Central memory CD8-positive, alpha-beta T cell (primary cell): ENCODE results near the gene NMUR2.

Experiments used
- ATAC-seq: fragments of 150-1000 bp; cut with Tn5 transposase; replicated peaks from 2 replicates; pipeline ENCODE4 v1.10.0; 2022; ENCODE audit warnings: mild to moderate bottlenecking, moderate FRiP score, moderate number of reproducible peaks; ENCODE audit not compliant: poor library complexity, severe bottlenecking; ENCODE audit errors: extremely low read depth
- DNase-seq, 2 donors: peaks; one replicate each; pipeline ENCODE4 v3.0.0; 2021; ENCODE audit warnings: low spot score in 2 of 2
- H3K27ac Mint-ChIP-seq: one replicate; pipeline ENCODE4 v1.8.0; 2022; ENCODE audit warnings: low read depth, mild to moderate bottlenecking, moderate library complexity, mixed read lengths
- H3K27me3 Mint-ChIP-seq: one replicate; pipeline ENCODE4 v1.8.0; 2022; ENCODE audit warnings: mixed read lengths
- H3K36me3 Mint-ChIP-seq: one replicate; pipeline ENCODE4 v1.8.0; 2022; ENCODE audit warnings: mild to moderate bottlenecking, moderate library complexity, mixed read lengths; ENCODE audit not compliant: insufficient read depth
- H3K4me1 Mint-ChIP-seq: one replicate; pipeline ENCODE4 v1.8.0; 2022; ENCODE audit warnings: mixed read lengths
- H3K4me3 Mint-ChIP-seq: one replicate; pipeline ENCODE4 v1.8.0; 2022; ENCODE audit warnings: mild to moderate bottlenecking, moderate library complexity, mixed read lengths
- H3K9me3 Mint-ChIP-seq: one replicate; pipeline ENCODE4 v1.8.0; 2022; ENCODE audit warnings: mixed read lengths

NMUR2 gene

DNA sequence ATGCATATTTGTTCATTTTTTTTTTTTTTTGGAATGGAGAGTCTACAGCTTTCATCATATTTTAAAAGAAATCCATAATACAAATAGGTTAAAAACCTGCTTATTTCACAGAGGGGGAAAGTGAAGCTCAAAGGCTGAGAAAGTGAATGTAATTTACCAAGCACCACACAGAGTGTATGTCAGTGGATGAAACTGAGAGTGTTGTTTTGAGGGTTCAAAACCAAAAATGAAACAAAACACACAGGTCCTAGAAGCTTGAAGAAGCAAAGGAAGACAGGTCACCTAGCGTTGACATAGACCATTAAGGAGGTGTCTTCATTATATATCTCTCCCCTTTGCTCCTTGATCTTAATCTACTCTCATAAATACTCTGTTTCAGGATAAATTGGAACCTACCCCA is 7.5 kb downstream of the NMUR2 start:
- no peaks in the 10 kb centered on the region for H3K4me1 Mint-ChIP-seq
- peaks cover 2% of the 10 kb centered on the region for H3K36me3 Mint-ChIP-seq
- no peak for DNase-seq
- H3K4me3 Mint-ChIP-seq = no peak overlapping the region
- H3K27ac Mint-ChIP-seq = no peak overlapping the region
- no peaks in the 10 kb centered on the region for H3K9me3 Mint-ChIP-seq
- ATAC-seq = no peak
- H3K27me3 Mint-ChIP-seq = peaks cover 35% of the 10 kb centered on the region

DNA sequence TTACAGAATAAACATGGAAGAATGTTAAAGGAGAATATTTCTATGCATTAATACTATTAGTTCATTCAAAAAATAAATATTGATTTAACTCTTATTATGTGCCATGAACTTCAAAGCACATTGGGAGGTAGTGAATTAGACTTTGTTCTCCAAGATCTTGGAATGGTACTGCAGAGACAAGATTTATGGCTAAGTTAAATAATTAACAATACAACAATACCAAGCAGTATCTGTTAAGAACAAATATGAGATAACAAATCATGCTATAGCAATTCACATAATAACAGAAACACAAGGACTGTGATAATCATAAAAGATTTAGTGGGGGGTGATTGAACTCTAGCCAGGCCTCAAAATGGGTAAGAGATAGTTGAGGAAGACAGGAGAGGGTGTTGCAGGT is 11.6 kb downstream of the NMUR2 start:
- no peak overlapping the region for H3K4me3 Mint-ChIP-seq
- no peaks in the 10 kb centered on the region for H3K4me1 Mint-ChIP-seq
- no peak for ATAC-seq
- no peaks in the 10 kb centered on the region for H3K9me3 Mint-ChIP-seq
- DNase-seq = no peak
- H3K27ac Mint-ChIP-seq = no peak overlapping the region
- peaks cover 3% of the 10 kb centered on the region for H3K36me3 Mint-ChIP-seq
- peaks cover 22% of the 10 kb centered on the region for H3K27me3 Mint-ChIP-seq

DNA sequence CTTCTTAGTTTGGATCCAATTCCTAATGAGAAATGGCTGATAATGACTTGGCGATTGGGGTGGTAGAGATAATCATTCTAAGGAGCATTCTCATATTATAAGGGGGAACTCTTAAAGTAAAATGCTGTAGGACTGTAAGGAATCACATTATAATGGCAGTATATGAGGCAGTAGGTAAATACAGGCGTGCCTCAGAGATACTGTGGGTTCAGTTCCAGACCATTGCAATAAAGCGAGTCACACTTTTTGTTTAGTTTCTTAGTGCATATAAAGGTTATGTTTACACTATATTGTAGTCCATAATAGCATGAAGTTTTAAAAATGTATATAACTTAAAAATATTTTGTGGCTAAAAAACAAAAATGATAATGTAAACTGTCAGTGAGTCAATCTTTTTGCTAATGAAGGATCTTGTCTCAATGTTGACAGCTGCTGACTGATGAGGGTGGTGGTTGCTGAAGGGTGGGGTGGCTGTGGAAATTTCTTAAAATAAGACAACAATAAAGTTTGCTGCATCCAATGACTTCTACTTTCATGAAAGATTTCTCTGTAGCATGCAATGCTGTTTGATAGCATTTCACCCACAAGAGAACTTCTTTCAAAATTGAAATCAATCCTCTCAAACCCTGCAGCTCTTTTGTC is 15.8 kb downstream of the NMUR2 start:
- Mint-ChIP-seq H3K27ac (no peak overlapping the region), H3K27me3 (peaks cover 22% of the 10 kb centered on the region), H3K36me3 (peaks cover 3% of the 10 kb centered on the region), H3K4me1 (no peaks in the 10 kb centered on the region), H3K9me3 (no peaks in the 10 kb centered on the region), H3K4me3 (no peak overlapping the region)
- ATAC-seq (no peak), DNase-seq (no peak)

DNA sequence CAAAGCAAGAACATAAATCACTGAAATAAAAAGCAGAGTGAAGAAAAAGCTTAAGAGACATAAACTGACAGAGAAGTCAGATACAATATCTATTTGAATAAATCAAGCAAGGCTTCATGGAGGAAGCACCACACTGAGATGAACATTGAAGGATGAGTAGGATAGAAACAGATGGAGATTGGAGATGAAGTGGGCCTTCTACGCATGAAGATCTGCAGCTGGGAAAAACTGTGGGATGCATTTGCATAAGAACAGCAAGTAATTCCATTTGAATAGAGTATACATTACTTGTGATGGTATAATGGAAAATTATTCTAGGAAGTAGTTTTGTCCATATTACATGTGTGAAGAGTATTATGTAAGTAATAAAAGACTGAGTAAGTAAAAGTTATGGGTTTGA is 16.5 kb downstream of the NMUR2 start:
- no peak overlapping the region for H3K27ac Mint-ChIP-seq
- H3K9me3 Mint-ChIP-seq = no peaks in the 10 kb centered on the region
- no peak overlapping the region for H3K4me3 Mint-ChIP-seq
- ATAC-seq (no peak), DNase-seq (no peak)
- H3K4me1 Mint-ChIP-seq = no peaks in the 10 kb centered on the region
- peaks cover 1% of the 10 kb centered on the region for H3K36me3 Mint-ChIP-seq
- H3K27me3 Mint-ChIP-seq = peaks cover 15% of the 10 kb centered on the region

DNA sequence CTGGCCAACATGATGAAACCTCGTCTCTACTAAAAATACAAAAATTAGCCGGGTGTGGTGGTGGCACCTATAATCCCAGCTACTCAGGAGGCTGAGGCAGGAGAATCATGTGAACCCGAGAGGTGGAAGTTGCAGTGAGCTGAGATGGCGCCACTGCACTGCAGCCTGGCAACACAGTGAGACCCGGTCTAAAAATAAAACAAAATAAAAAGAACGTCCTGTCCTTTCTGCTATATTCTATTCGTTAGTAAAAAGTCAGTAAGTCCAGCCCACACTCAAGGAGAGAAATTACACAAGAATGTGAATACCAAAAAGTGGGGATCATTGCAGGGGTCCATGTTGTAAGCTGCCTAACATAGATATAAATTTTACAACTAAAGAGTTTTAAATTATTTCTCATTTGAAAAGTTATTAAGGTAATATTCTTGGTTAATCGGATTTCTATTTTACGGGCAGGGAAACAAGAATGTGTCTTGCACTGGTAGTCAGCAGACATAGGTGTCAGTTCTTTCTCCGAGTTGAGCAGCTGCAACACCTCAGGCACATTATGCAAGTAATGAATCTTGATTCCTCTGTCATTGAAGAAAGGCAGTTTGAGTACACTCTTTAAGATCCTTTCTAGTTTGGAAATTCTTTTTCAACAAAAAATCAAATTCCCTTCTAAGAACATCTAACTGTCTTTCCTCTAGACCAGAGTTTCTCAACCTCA is 24.5 kb downstream of the NMUR2 start:
- no peak overlapping the region for H3K27ac Mint-ChIP-seq
- no peaks in the 10 kb centered on the region for H3K9me3 Mint-ChIP-seq
- peaks cover 13% of the 10 kb centered on the region for H3K27me3 Mint-ChIP-seq
- DNase-seq (no peak), ATAC-seq (no peak)
- no peaks in the 10 kb centered on the region for H3K36me3 Mint-ChIP-seq
- H3K4me3 Mint-ChIP-seq = no peak overlapping the region
- H3K4me1 Mint-ChIP-seq = no peaks in the 10 kb centered on the region

DNA sequence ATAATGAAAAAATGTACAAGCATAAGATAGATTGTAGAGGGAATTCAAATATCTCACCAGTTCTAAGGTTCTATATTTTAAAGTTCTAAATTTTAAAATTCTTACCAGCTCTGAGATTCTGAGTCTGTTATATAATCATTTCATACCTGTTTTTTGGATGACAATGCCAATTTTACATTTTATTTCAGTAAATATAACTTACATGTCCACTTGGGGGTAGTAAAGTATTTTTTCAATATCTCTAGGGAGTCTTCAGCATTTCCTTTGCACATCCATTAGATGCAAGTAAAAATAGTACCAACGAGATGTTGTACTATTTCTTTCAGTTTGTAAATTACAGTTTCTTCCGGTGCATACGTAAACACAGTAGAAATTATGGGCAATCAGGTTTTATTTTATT is 25.7 kb downstream of the NMUR2 start:
- Mint-ChIP-seq H3K27ac (no peak overlapping the region), H3K4me1 (no peaks in the 10 kb centered on the region), H3K36me3 (no peaks in the 10 kb centered on the region), H3K4me3 (no peak overlapping the region), H3K27me3 (peaks cover 17% of the 10 kb centered on the region), H3K9me3 (no peaks in the 10 kb centered on the region)
- no peak for ATAC-seq
- DNase-seq = no peak

DNA sequence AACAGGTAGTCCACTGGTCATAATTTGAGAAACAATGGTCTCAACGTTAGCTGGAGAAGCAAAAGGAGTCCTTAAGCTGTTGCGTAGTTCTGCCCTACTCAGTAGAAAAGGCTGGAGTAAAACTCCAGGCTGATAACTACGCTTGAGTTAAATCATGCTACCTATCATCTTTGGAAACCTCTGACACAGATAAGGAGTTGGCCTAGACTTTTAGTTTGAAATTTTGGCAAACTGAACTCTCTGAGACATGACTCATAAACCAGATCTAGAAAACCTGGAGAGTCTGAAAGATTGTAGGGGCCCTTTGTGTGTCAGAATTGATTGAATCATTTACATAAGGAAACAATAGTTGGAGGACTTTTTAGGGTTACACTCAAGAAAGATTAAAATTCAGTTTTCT is 26.3 kb downstream of the NMUR2 start:
- H3K9me3 Mint-ChIP-seq = no peaks in the 10 kb centered on the region
- ATAC-seq (no peak), DNase-seq (no peak)
- no peaks in the 10 kb centered on the region for H3K36me3 Mint-ChIP-seq
- peaks cover 17% of the 10 kb centered on the region for H3K27me3 Mint-ChIP-seq
- H3K27ac Mint-ChIP-seq = no peak overlapping the region
- H3K4me1 Mint-ChIP-seq = no peaks in the 10 kb centered on the region
- no peak overlapping the region for H3K4me3 Mint-ChIP-seq

DNA sequence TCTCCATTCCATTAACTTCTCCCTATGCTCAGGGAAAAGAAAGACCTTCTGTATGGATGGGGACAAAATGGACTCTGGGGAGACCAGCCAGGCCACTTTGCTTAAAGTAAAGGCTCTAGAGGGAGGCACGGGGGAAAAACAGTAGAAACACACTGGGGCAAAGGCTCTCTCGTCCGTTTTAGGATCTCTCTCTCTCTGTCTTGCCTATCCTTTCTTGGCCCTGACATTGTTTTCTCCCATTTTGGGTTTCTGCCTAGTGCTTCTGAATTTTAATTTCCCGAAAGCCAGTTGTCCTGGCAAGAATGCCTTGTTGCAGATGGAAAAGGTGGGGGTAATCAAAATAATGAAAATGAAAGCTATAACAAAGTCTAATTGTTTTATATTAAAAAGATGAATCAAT is 28.2 kb downstream of the NMUR2 start:
- no peaks in the 10 kb centered on the region for H3K36me3 Mint-ChIP-seq

DNA sequence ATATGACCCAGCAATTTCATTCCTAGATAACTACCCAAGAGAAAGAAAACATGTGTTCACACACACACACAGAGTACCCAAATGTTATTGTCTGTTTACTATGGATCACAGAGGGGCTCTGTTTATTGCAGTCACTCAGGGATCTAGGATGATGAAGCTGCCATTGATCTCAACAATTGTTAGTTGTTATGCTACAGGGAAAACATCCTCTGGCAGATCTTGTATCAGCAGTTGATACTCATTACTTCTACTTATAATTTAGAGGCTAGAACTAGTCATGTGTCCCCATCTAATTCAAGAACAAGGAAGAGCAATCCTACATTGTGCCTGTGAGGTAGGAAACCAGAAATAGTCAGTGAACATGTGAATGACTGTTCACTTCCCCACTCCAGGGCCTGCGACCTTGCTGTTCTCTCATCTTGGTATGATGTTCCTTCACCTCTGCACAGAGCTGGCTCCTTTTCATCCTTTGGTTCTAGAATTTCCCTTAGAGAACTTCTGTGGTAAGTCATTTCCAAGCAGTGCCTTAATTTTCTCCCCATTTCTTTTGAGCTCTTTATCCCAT is 30.3 kb downstream of the NMUR2 start:
- H3K4me3 Mint-ChIP-seq = no peak overlapping the region
- no peaks in the 10 kb centered on the region for H3K36me3 Mint-ChIP-seq
- peaks cover 17% of the 10 kb centered on the region for H3K27me3 Mint-ChIP-seq
- DNase-seq = no peak
- no peaks in the 10 kb centered on the region for H3K9me3 Mint-ChIP-seq
- no peak overlapping the region for H3K27ac Mint-ChIP-seq
- no peaks in the 10 kb centered on the region for H3K4me1 Mint-ChIP-seq
- no peak for ATAC-seq

More for the DNA sequence above, 28.2 kb downstream of the NMUR2 start:
- Mint-ChIP-seq H3K4me3 (no peak overlapping the region), H3K4me1 (no peaks in the 10 kb centered on the region), H3K9me3 (no peaks in the 10 kb centered on the region), H3K27ac (no peak overlapping the region), H3K27me3 (peaks cover 17% of the 10 kb centered on the region)
- ATAC-seq = no peak
- no peak for DNase-seq

DNA sequence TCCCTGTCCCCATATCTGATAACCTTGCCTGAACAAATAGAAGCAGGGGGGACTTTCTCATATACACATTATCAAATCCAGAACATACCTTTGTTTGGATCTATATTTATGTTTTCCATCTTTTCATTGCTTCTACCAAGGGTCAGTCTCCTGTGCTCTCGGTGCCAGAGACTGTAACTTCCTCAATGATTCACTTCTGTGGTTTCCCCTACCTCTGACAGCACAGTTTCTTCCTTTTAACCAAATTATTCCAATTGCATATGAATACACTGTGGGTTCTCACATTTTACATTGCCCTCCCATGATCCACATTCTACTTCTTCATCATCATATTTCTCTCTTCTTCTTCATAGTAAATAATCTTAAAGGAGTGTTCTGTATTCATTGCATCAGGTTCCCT is 32.2 kb downstream of the NMUR2 start:
- no peak for ATAC-seq
- H3K4me3 Mint-ChIP-seq = no peak overlapping the region
- no peaks in the 10 kb centered on the region for H3K4me1 Mint-ChIP-seq
- no peaks in the 10 kb centered on the region for H3K36me3 Mint-ChIP-seq
- H3K27ac Mint-ChIP-seq = no peak overlapping the region
- no peaks in the 10 kb centered on the region for H3K9me3 Mint-ChIP-seq
- DNase-seq = no peak
- peaks cover 17% of the 10 kb centered on the region for H3K27me3 Mint-ChIP-seq

DNA sequence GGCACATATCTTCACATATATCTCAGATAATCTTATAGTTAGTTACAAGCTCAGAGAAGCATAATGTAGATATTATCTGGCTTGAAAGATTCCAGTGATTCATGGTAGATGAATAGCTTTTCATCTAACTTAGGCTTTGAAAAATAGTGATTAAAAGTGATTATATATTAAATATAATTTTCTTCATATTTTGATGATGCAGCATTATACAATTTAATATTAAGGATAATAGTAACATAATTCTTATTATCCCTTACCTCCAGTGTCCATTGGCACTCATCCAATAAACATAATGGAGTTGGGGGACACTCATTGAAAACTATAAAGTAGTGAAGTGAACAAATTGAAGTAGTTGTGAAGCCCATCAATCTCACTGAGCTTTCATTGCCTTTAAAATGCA is 35.8 kb downstream of the NMUR2 start:
- H3K4me1 Mint-ChIP-seq = no peaks in the 10 kb centered on the region
- ATAC-seq (no peak), DNase-seq (no peak)
- H3K27me3 Mint-ChIP-seq = no peaks in the 10 kb centered on the region
- no peaks in the 10 kb centered on the region for H3K9me3 Mint-ChIP-seq
- no peaks in the 10 kb centered on the region for H3K36me3 Mint-ChIP-seq
- no peak overlapping the region for H3K27ac Mint-ChIP-seq
- H3K4me3 Mint-ChIP-seq = no peak overlapping the region

DNA sequence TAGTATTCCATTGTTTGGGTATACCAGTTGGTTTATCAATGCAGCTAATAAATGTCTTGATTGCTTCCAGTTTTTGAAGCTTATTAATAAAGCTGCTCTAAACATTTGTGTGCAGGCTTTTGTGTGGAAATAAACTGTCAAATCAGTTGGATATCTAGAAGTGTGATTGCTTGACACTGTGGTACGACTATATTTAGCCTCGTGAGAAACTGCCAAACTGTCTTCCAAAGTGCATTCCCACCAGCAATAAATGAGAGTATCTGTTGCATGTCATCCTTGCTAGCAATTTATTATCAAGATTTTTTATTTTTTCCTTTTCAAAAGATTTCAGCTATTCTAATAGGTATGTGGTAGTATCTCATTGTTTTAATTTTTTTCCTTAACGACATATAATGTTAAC is 37.5 kb downstream of the NMUR2 start:
- no peak for ATAC-seq
- Mint-ChIP-seq H3K27me3 (peaks cover 11% of the 10 kb centered on the region), H3K27ac (no peak overlapping the region), H3K36me3 (no peaks in the 10 kb centered on the region), H3K4me3 (no peak overlapping the region), H3K9me3 (no peaks in the 10 kb centered on the region), H3K4me1 (no peaks in the 10 kb centered on the region)
- no peak for DNase-seq

DNA sequence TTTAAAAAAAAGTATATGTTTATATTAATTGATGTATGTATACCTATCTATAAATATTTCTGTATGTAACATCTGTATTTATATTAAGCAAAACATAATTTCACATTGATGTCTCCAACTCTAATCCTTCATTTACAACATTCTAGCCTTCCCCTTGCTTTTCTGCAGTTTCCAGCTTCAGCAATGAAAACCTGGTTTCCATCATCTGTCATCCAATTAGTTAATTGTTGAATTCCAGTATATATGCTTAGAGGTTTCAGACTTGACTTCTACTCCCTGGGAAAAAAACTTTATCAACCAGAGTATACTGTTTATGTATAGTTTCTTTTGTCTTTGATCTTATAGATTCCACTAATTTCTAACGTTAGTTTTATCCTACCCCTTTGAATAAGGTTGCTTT is 38.4 kb downstream of the NMUR2 start:
- H3K27ac Mint-ChIP-seq = no peak overlapping the region
- ATAC-seq (no peak), DNase-seq (no peak)
- H3K4me3 Mint-ChIP-seq = no peak overlapping the region
- peaks cover 11% of the 10 kb centered on the region for H3K27me3 Mint-ChIP-seq
- no peaks in the 10 kb centered on the region for H3K36me3 Mint-ChIP-seq
- no peaks in the 10 kb centered on the region for H3K9me3 Mint-ChIP-seq
- H3K4me1 Mint-ChIP-seq = no peaks in the 10 kb centered on the region
